H1 (cell line): ENCODE measurements around the gene NXPH3. TPM values are rescaled to one million over a fixed set of nuclear protein-coding genes. Genes with fewer than 3 reads are reported as not detected.
A peak's percentile ranks its signal among the peaks of the same experiment; 100 is the strongest.

Experiments
- CTCF ChIA-PET: fragments of 300-600 bp; sonication (Branson Sonifier 250); formaldehyde crosslinking; loops from one replicate; lab custom pipeline; 2021; ENCODE audit not compliant: partially characterized antibody; lab: Charles Lee
- POLR2A ChIA-PET: fragments of 300-600 bp; sonication (Branson Sonifier 250); formaldehyde crosslinking; loops from one replicate; lab custom pipeline; 2021; ENCODE audit warnings: inconsistent platforms; ENCODE audit not compliant: partially characterized antibody; lab: Charles Lee
- DNase-seq, 2 experiments: peaks; one replicate each; pipeline versions ENCODE4 v3.0.0 to v3.0.0-alpha.2; 2010 to 2022; ENCODE audit warnings: low spot score in 2 of 2, low read depth in 1 of 2, mixed read lengths in 1 of 2
- FAIRE-seq: peaks from 2 replicates; lab custom pipeline; 2011; peaks lifted over from hg19 to GRCh38; lab: Jason Lieb, UNC
- H2AFZ ChIP-seq: 2 replicates; pipeline ENCODE4 v1.8.1; 2012; ENCODE audit warnings: low read length, inconsistent platforms
- H2AK5ac ChIP-seq: 2 replicates; pipeline ENCODE4 v1.6.1; 2013; ENCODE audit warnings: low read depth, low read length
- H2BK120ac ChIP-seq: replicated peaks from 2 replicates; pipeline ENCODE3; 2013; ENCODE audit warnings: low read depth, low read length, inconsistent platforms
- H2BK12ac ChIP-seq: 2 replicates; pipeline ENCODE4 v1.6.1; 2013; ENCODE audit warnings: low read depth, low read length
- H2BK15ac ChIP-seq: 2 replicates; pipeline ENCODE4 v1.6.1; 2013; ENCODE audit warnings: low read length
- H2BK20ac ChIP-seq: 2 replicates; pipeline ENCODE4 v1.6.1; 2013; ENCODE audit warnings: low read length
- H2BK5ac ChIP-seq: 2 replicates; pipeline ENCODE4 v1.6.1; 2013; ENCODE audit warnings: low read depth, low read length
- H3K14ac ChIP-seq: 2 replicates; pipeline ENCODE4 v1.6.1; 2013; ENCODE audit warnings: inconsistent platforms; ENCODE audit not compliant: insufficient read length
- H3K18ac ChIP-seq: 2 replicates; pipeline ENCODE4 v1.6.1; 2013; ENCODE audit warnings: low read length; ENCODE audit errors: extremely low read depth
- H3K23ac ChIP-seq: 2 replicates; pipeline ENCODE4 v1.6.1; 2013; ENCODE audit warnings: inconsistent platforms; ENCODE audit not compliant: insufficient read length
- H3K23me2 ChIP-seq: 2 replicates; pipeline ENCODE4 v1.6.1; 2013; ENCODE audit warnings: low read depth, low read length
- H3K27ac ChIP-seq: 2 replicates; pipeline ENCODE4 v1.6.1; 2011; ENCODE audit warnings: low read depth, low read length, inconsistent platforms
- H3K27me3 ChIP-seq, 4 experiments: replicated peaks in 1 of 4; 1 replicate in 1 of 4; 2 replicates in 3 of 4; pipeline versions ENCODE4 v1.6.1 to v1.8.1; 2011 to 2013; ENCODE audit warnings: low read length in 3 of 4, mild to moderate bottlenecking in 3 of 4, inconsistent platforms in 2 of 4, mixed read lengths in 2 of 4, moderate library complexity in 1 of 4; ENCODE audit not compliant: control insufficient read depth in 3 of 4, insufficient read depth in 3 of 4; ENCODE audit errors: extremely low read depth in 1 of 4
- H3K36me3 ChIP-seq, 4 experiments: 2 replicates each; pipeline versions ENCODE4 v1.6.1 to v1.8.1; 2011 to 2013; ENCODE audit warnings: mild to moderate bottlenecking in 4 of 4, low read length in 3 of 4, moderate library complexity in 2 of 4, control low read depth in 1 of 4, inconsistent platforms in 1 of 4; ENCODE audit not compliant: insufficient read depth in 4 of 4, control insufficient read depth in 2 of 4
- H3K4ac ChIP-seq: replicated peaks from 2 replicates; pipeline ENCODE3; 2013; ENCODE audit warnings: low read length, low read depth, mixed read lengths, inconsistent platforms; ENCODE audit not compliant: insufficient read length
- H3K4me1 ChIP-seq, 4 experiments: replicated peaks in 1 of 4; 1 replicate in 1 of 4; 2 replicates in 3 of 4; pipeline versions ENCODE4 v1.6.1 to v1.8.1; 2011 to 2013; ENCODE audit warnings: low read length in 3 of 4, inconsistent platforms in 2 of 4, mixed read lengths in 1 of 4; ENCODE audit not compliant: insufficient read depth in 4 of 4, control insufficient read depth in 3 of 4
- H3K4me2 ChIP-seq, 2 experiments: 2 replicates each; pipeline versions ENCODE4 v1.6.1 to v1.8.1; 2011 to 2013; ENCODE audit warnings: low read depth in 2 of 2, low read length in 2 of 2, control low read depth in 1 of 2, inconsistent platforms in 1 of 2, mild to moderate bottlenecking in 1 of 2; ENCODE audit not compliant: insufficient read depth in 1 of 2
- H3K4me3 ChIP-seq, 4 experiments: fragments of 200-600, 300-600 bp in 1 of 4; sonication (generic), shearing (Covaris generic), sonication (Bioruptor Twin) in 1 of 4; 2 replicates each; pipeline versions ENCODE4 v1.5.1 to v1.8.1; 2011 to 2016; ENCODE audit warnings: low read length in 4 of 4, low read depth in 3 of 4, control low read depth in 2 of 4, inconsistent platforms in 2 of 4, mild to moderate bottlenecking in 2 of 4, mixed read lengths in 1 of 4, moderate library complexity in 1 of 4; ENCODE audit not compliant: insufficient read depth in 2 of 4; ENCODE audit errors: extremely low read depth in 1 of 4
- H3K56ac ChIP-seq: replicated peaks from 2 replicates; pipeline ENCODE3; 2013; ENCODE audit warnings: low read depth, mild to moderate bottlenecking, mixed read lengths, low read length, inconsistent platforms; ENCODE audit not compliant: insufficient read length
- H3K79me1 ChIP-seq: 2 replicates; pipeline ENCODE4 v1.6.1; 2013; ENCODE audit warnings: low read depth, low read length, control low read depth
- H3K79me2 ChIP-seq, 2 experiments: 2 replicates each; pipeline versions ENCODE4 v1.6.1 to v1.8.1; 2012 to 2013; ENCODE audit warnings: low read length in 2 of 2, mild to moderate bottlenecking in 2 of 2, inconsistent platforms in 1 of 2; ENCODE audit not compliant: insufficient read depth in 2 of 2, control insufficient read depth in 1 of 2
- H3K9ac ChIP-seq, 4 experiments: replicated peaks in 1 of 4; 1 replicate in 1 of 4; 2 replicates in 3 of 4; pipeline versions ENCODE4 v1.6.1 to v1.8.1; 2011 to 2013; ENCODE audit warnings: low read depth in 3 of 4, low read length in 3 of 4, control low read depth in 2 of 4, mild to moderate bottlenecking in 2 of 4, moderate library complexity in 2 of 4, inconsistent platforms in 1 of 4; ENCODE audit errors: extremely low read depth in 1 of 4
- H3K9me3 ChIP-seq, 2 experiments: 2 replicates each; pipeline versions ENCODE4 v1.6.1 to v1.8.1; 2012 to 2013; ENCODE audit warnings: mild to moderate bottlenecking in 2 of 2, moderate library complexity in 2 of 2, control low read depth in 1 of 2, inconsistent platforms in 1 of 2, low read depth in 1 of 2, low read length in 1 of 2, mixed read lengths in 1 of 2; ENCODE audit not compliant: insufficient read depth in 2 of 2
- H4K20me1 ChIP-seq, 2 experiments: replicated peaks in 1 of 2; 2 replicates each; pipeline versions ENCODE3 to v1.8.1; 2011 to 2013; ENCODE audit warnings: inconsistent platforms in 2 of 2, low read length in 2 of 2, mild to moderate bottlenecking in 1 of 2; ENCODE audit not compliant: insufficient read depth in 2 of 2, control insufficient read depth in 1 of 2
- H4K5ac ChIP-seq: 2 replicates; pipeline ENCODE4 v1.6.1; 2013; ENCODE audit warnings: low read length, low read depth, mixed read lengths, inconsistent platforms; ENCODE audit not compliant: insufficient read length
- H4K8ac ChIP-seq: 2 replicates; pipeline ENCODE4 v1.8.0; 2013; ENCODE audit warnings: mild to moderate bottlenecking, moderate library complexity, low read length, inconsistent platforms; ENCODE audit not compliant: insufficient read depth; ENCODE audit errors: extremely low read depth
- H4K91ac ChIP-seq: replicated peaks from 2 replicates; pipeline ENCODE3; 2013; ENCODE audit warnings: low read length, mixed read lengths, inconsistent platforms; ENCODE audit not compliant: insufficient read length
- JUND ChIP-seq: IDR thresholded peaks from 2 replicates; pipeline ENCODE4 v1.6.1; 2011; ENCODE audit warnings: mild to moderate bottlenecking, improper control_type of control experiment, low read length
- KDM1A ChIP-seq: fragments of 200-600, 300-600 bp; sonication (generic); IDR thresholded peaks from 2 replicates; pipeline ENCODE4 v1.7.1; 2016; ENCODE audit warnings: mild to moderate bottlenecking, low read length, borderline replicate concordance
- WGBS, 2 experiments: shearing (Covaris generic) in 1 of 2; methylation state at CpG; one replicate each; pipeline versions ENCODE4 v1.1.6 to v1.1.7; 2013 to 2015; ENCODE audit warnings: low lambda C conversion rate in 2 of 2, mixed read lengths in 2 of 2, inconsistent platforms in 1 of 2, low coverage in 1 of 2, missing lambda C conversion rate in 1 of 2; ENCODE audit not compliant: insufficient replicate concordance in 2 of 2, insufficient coverage in 1 of 2, insufficient read length in 1 of 2; ENCODE audit errors: extremely low coverage in 1 of 2, missing lambda C conversion rate in 1 of 2; 5-methylcytosine and 5-hydroxymethylcytosine counted together
- polyA plus RNA-seq, 7 experiments: library from polyadenylated mRNA; depleted of rRNA in 3 of 7; stranded (reverse) in 5 of 7; unstranded in 2 of 7; fragments of >200 nt in 5 of 7; fragments of 200-250 nt in 2 of 7; gene quantifications; 1 replicate in 5 of 7; 2 replicates in 1 of 7; 4 replicates in 1 of 7; pipeline versions ENCODE4 v1.2.1 to v1.2.3, GENCODE V29; 2011 to 2013; ENCODE audit warnings: missing spikeins in 2 of 7, mixed read lengths in 2 of 7
- total RNA-seq: library from RNA; stranded (reverse); fragmentation: NEBNext Ultra II Directional; extraction: Animal tissue kit (Norgen Biotek cat#: 25700); gene quantifications from 2 replicates; pipeline ENCODE4 v1.2.1, GENCODE V29; 2021

The NXPH3 gene
- total and polyA plus RNA-seq, 2 of the 8 experiments (the other 6 are each of a cell fraction or from before 2014, with no cell fraction given), result 2.5 to 3.7 TPM

DNA sequence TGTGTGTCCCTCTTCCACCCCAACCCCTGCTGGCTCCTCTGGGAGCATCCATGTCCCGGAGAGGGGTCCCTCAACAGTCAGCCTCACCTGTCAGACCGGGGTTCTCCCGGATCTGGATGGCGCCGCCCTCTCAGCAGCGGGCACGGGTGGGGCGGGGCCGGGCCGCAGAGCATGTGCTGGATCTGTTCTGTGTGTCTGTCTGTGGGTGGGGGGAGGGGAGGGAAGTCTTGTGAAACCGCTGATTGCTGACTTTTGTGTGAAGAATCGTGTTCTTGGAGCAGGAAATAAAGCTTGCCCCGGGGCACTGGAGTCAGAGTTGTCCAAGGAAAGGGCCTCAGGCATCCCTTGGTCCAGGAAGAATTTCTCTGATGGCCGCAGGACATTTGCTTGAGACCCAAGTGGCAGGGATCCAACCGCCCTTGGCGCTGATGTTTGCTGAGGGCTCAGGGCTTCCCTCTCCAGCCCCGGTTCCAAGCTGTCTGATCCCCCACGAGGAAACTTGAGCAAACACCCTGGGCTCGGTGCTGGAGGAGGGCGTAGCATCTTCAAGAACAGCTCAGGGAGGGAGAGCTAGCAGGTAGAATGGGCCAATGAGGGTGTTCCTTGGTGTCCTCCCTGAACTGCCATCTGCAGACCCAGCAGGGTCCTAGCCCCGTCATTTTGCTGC lies 4.5 kb downstream of the NXPH3 start:
- no peak overlapping the region for H2AFZ ChIP-seq
- no peak overlapping the region for H3K4ac ChIP-seq
- no peak overlapping the region for H3K4me3 ChIP-seq
- no peak overlapping the region for H2BK20ac ChIP-seq
- H3K4me1 ChIP-seq, result peaks cover 0 to 15% (median 9%) of the 10 kb centered on the region in 4 experiments; a peak in 6 of 7 replicates
- TF ChIP-seq KDM1A, result peak; percentile 55; the same call in 1 of the 2 replicates
- TF ChIP-seq JUND, result no peak
- peaks cover 0 to 4% of the 10 kb centered on the region in 2 experiments for H4K20me1 ChIP-seq
- H2BK15ac ChIP-seq, result no peak overlapping the region; the same call in none of the 2 replicates
- no peak overlapping the region for H3K56ac ChIP-seq
- H3K23me2 ChIP-seq, result peaks cover 10% of the 10 kb centered on the region
- no peak overlapping the region for H3K18ac ChIP-seq
- H3K9ac ChIP-seq, result no peak overlapping the region
- no peaks in the 10 kb centered on the region for H3K9me3 ChIP-seq
- H3K4me2 ChIP-seq, result no peak overlapping the region
- H3K79me1 ChIP-seq, result no peaks in the 10 kb centered on the region
- no peak overlapping the region for H3K27ac ChIP-seq
- no peak overlapping the region for H2BK5ac ChIP-seq
- H3K79me2 ChIP-seq, result no peaks in the 10 kb centered on the region
- peaks cover 4 to 14% (median 8%) of the 10 kb centered on the region in 4 experiments; a peak in 5 of 7 replicates for H3K27me3 ChIP-seq
- no peak overlapping the region for H2BK12ac ChIP-seq
- no peak overlapping the region for H4K5ac ChIP-seq
- ChIA-PET POLR2A (interaction anchor here (0.6 to 1.9 kb wide), 2 partner anchors 12 to 118 kb away, joined by 3 to 4 read pairs; no protein-coding TSS in a partner anchor), CTCF (interaction anchor here (0.6 to 2.5 kb wide), 16 partner anchors 9 to 446 kb away, joined by 3 to 10 read pairs (median 3); partner anchors contain the start of gene SLC35B1)
- H3K14ac ChIP-seq, result no peak overlapping the region
- H3K36me3 ChIP-seq, result no peaks in the 10 kb centered on the region
- no peak overlapping the region for H4K91ac ChIP-seq
- H4K8ac ChIP-seq, result no peak overlapping the region
- H2AK5ac ChIP-seq, result no peak overlapping the region
- WGBS, 2 experiments, result 88% methylated on average over 11 of the region's 21 CpGs; no CpG with 5 or more reads in 1 of the 2 experiments
- DNase-seq (no peak), FAIRE-seq (no peak)
- no peak overlapping the region for H3K23ac ChIP-seq
- H2BK120ac ChIP-seq, result no peak overlapping the region
